HG03175 (cell line): Measurements from ENCODE around the gene HHATL.
"Not testable (repeated sequence)": the region's sequence is repeated elsewhere in the genome, so short reads cannot be mapped to it uniquely, and the experiment has no call there.

Experiments used
- ATAC-seq: cut with Tn5 transposase; IDR thresholded peaks from one replicate; pipeline ENCODE4 v1.9.1; 2021; ENCODE audit warnings: mild to moderate bottlenecking, moderate library complexity; ENCODE audit not compliant: unreplicated experiment

Gene HHATL

DNA sequence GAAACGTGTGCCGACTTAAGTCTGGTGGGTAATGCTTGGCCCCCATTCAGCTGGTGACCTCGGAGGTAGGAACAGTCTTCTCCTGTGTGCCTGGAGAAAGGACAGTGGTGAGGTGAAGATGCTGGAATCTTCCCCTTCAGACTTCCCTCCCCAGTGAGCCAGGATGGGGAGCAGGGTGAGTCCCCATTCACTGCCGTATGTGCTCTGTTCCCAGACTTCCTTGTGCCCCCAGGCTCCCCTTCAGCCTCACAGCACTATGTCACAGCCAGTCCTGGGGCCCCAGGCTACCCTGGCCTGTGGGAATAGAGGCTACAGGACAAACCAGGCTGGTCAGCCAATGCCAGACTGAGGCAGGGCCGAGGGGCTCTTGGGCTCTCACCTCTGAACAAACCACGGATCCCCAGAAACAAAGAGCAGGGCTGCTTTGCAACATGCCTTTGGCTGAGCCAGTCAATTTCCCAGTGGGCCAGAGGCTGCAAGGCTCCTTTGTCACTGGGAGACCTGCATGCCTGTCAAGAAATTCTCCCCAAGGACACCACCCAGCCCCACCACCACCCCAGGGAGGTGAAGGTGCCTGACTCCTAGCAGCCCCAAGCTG is 31.8 kb upstream of the HHATL start:
- no peak for ATAC-seq

GRCh38 chr3:42733501-42734262 is 31.1 kb upstream of the HHATL start:
- no peak for ATAC-seq

GRCh38 chr3:42732829-42733459 is 30.3 kb upstream of the HHATL start:
- no peak for ATAC-seq

DNA sequence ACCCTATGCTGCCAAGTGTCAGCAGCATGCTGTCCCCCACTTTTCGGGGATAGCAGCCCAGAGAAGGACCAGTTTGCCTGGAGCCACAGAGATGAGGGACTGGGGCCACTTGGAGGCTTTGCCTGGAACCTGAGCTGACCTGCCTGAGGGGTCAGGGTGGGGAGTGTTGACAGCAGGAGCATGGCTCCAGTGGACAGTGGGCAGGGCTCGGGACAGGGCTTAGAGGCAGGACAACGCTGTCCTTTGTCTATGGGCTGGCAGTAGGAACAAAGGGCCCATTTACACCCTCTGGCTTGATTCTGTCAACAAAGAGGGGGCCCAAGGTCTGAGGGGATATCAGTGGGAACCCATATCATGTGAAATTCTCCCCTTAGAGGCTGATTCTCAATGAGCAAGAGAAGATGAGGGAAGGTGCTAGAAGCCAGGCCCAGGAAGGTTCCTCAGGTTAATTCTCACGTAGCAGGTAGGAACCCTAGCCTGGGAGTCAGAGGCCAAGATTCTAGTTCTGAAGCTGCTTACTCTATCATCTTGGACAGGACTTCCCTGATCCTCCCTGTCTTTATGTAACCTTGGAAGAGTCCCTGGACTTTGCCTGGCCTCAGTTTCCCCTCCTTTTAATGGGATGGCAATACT is 29.7 kb upstream of the HHATL start:
- no peak for ATAC-seq

GRCh38 chr3:42731476-42732195 is 29.0 kb upstream of the HHATL start:
- ATAC-seq = no peak

DNA sequence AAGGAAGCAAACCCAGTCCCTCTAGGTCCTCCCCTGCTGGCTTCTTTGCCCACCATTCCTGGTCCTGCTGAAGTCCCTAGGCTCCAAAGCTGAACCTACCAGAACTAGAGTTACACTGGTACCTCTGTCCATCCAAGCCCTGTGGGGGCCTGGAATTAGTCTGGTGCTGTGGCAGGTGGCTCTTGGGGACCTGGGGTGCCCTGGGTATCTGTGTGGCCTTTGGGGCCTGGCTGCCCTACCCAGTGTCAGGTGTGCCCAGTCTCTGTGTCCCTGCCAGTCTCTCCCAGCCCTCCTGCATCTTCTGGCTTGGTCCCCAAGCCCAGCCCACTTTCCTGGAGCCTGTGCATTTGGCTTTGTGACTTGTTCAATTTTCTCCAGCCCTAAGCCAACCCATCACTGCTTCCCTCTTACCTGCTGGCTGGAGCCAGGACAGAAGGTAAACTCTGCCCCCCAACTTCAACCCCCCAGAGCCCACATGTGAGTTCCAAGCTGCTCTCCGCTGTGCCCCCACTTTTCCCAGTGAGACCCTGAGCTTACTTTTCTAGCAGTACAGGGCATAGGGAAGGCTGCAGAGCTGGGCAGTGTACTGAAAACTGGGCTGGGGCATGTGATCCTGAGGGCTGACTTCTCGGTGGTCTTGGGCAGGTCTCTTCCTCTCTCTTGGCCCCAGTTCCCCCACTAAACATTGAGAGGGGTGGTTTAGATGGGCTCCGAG is 28.3 kb upstream of the HHATL start:
- no peak for ATAC-seq

DNA sequence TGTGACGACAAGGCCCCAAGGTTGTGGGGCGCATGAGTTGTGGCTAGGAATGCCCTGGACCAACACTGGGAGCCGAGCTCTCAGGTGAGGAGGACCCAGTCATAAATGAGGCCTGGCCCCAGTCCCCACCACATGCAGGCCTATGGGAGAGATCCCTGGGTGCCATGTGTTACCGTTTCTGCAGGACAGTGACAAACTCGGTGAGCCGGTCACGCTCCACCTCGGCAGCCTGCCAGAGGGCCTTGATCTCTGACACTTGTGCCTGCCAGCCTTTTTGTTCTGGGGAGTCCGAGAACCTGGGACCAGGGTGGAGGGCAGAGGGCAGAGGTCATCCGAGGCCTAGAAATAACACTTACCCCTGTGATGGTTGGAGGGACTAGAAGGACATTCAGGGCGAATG is 27.7 kb upstream of the HHATL start:
- ATAC-seq = no peak

GRCh38 chr3:42729404-42730145 is 27.0 kb upstream of the HHATL start:
- ATAC-seq = no peak

DNA sequence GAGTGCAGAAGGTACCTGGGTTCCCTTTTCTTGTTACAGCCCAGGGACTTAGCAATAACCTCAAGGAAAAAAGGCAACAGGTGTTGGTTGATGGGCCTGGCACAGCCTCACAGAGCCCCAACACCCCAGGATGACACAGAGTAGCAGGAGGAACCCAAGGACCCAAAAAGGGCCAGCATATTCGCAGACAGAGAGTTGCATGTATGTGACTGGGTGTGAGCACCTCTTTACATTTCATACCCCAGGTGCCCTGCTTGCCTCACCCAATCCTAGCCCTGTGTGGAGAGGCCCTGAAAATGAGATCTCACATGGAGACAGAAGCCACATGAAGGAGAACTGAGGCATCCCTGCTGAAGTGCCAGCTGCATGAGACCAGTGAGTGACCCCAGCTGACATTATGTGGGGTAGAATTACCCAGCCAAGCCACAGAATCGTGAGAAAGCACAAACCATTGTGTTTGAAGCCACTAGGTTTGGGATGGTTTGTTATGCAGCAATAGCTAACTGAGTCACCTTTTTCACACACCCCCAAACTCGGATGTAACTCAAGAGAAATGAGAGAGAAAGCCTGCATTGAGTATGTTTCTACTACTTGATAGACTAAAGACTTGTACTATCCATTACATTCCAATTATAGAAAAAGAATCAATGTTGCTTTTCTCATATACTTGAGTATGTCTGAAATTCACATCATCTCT is 26.2 kb upstream of the HHATL start:
- no peak for ATAC-seq

DNA sequence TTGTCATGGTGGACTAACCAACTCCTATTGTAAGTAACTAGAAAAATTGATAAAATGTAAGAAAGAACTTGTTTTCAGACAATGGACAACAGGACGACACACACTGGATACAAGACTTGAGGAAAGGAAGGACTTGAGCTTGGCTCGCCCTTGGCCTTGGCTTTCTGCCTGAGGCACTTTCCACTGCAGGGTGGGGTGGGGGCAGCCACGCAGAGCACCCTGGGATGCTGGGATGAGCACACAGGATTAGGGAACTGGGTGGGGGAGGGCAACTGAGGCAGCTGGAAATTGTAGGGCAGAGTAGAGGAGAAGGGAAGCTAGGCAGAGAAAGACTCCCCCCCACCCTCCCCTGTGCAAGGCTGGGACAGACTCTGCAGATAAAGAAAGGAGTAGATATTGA is 25.5 kb upstream of the HHATL start:
- no peak for ATAC-seq

- ATAC-seq = no peak
Measured at GRCh38 chr3:42725454-42725853, 22.9 kb upstream of the HHATL start.

GRCh38 chr3:42723219-42723618 is 20.6 kb upstream of the HHATL start:
- ATAC-seq = no peak

- not testable (repeated sequence) for ATAC-seq
Measured at GRCh38 chr3:42722442-42722841, 19.8 kb upstream of the HHATL start.

GRCh38 chr3:42721690-42722089 is 19.1 kb upstream of the HHATL start:
- ATAC-seq = no peak

- ATAC-seq = no peak
Measured at GRCh38 chr3:42720126-42720525, 17.5 kb upstream of the HHATL start.

GRCh38 chr3:42719002-42719401 is 16.4 kb upstream of the HHATL start:
- no peak for ATAC-seq

DNA sequence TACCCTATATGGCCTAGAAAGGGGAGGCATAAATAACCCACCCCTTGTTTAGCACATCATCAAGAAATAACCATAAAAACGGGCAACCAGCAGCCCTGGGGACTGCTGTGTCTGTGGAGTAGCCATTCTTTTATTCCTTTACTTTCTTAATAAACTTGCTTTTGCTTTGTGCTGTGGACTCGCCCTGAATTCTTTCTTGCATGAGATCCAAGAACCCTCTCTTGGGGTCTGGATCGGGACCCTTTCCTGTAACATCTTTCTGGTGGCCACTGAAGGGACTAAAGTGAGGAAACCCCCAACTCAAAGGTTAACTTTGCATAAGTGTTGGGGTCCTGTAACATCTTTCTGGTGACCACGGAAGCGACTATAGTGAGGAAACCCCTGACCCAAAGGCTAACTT is 15.7 kb upstream of the HHATL start:
- ATAC-seq = no peak

GRCh38 chr3:42717306-42717705 is 14.7 kb upstream of the HHATL start:
- ATAC-seq = no peak

DNA sequence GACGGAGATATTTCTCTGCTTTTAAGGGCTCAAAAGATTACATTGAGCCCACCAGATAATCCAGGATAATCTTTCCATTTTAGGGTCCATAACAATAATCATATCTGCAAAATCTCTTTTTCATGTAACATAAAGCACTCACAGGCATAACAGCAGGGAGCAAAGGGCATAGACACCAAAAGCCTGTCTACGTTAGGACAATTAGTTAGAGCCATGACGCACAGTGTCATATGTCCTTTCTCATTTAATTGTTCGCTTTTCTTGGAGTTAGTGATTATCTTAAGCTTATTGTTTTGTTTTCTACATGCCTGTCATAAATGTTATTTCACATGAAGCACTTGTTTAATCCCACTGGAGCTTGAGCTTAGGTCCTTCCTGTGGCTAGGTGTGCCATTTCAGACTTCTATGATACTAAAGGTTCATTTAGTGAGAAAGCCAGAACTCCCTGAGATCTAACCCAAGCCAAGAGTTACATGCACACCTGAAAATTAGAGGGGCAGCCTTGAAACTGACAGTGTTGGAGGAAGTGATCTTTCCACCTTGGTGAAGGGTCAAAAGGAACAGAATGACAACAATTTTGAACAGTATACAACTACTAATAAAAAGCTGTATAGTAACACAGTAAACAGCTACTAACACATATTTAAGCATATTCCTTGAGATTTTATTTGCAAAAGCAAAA is 11.7 kb upstream of the HHATL start:
- ATAC-seq = no peak
